ENCODE measurements around the gene CNTROB. TPM values are rescaled to one million over a fixed set of nuclear protein-coding genes. Genes with fewer than 3 reads are reported as not detected.

CNTROB gene
- total RNA-seq, 1 experiment from 2014 or later: 30.1 TPM

GRCh38 chr17:7950578-7950977 lies 18.6 kb downstream of the CNTROB start:
- Histone ChIP-seq H3K4ac (ENCODE audit: low read depth, low read length) (no peak overlapping the region), H4K20me1 (ENCODE audit: control insufficient read depth, insufficient read depth, insufficient read length) (no peaks in the 10 kb centered on the region), H3K27me3 (ENCODE audit: insufficient read depth, low read length) (no peaks in the 10 kb centered on the region), H3K23ac (ENCODE audit: insufficient read length, low read depth, low read length) (no peak overlapping the region), H4K91ac (ENCODE audit: insufficient read length, low read depth, low read length) (no peak overlapping the region), H2BK20ac (ENCODE audit: low read depth, low read length, poor library complexity, severe bottlenecking) (no peak overlapping the region), H3K23me2 (ENCODE audit: insufficient read length, low read depth, low read length, poor library complexity, severe bottlenecking) (no peaks in the 10 kb centered on the region), H3K9me3 (ENCODE audit: control insufficient read depth, low read depth, low read length) (no peaks in the 10 kb centered on the region), H2BK15ac (ENCODE audit: low read depth, low read length) (no peak overlapping the region), H2BK12ac (ENCODE audit: insufficient read length, low read depth, low read length) (no peak overlapping the region), H3K27ac (ENCODE audit: insufficient read length, low read depth, low read length) (no peak overlapping the region), H3K18ac (ENCODE audit: insufficient read length, low read depth, low read length) (no peak overlapping the region), H3K79me1 (ENCODE audit: insufficient read depth, low read depth, low read length, poor library complexity, severe bottlenecking) (no peaks in the 10 kb centered on the region), H3K9ac (ENCODE audit: extremely low read depth, insufficient read length, low read length) (no peak overlapping the region), H4K5ac (ENCODE audit: insufficient read length, low read depth, low read length) (no peak overlapping the region), H3K4me2 (ENCODE audit: insufficient read depth, insufficient read length, low read length) (no peak overlapping the region), H2AK5ac (ENCODE audit: insufficient read length, low read length) (no peak overlapping the region), H3K79me2 (ENCODE audit: insufficient read depth, low read length) (no peaks in the 10 kb centered on the region), H2BK120ac (ENCODE audit: low read depth, low read length, poor library complexity, severe bottlenecking) (no peak overlapping the region), H3K56ac (ENCODE audit: insufficient read length, low read depth, low read length) (no peak overlapping the region), H3T11ph (ENCODE audit: low read length) (no peak overlapping the region), H3K4me1 (ENCODE audit: insufficient read depth, low read length) (no peaks in the 10 kb centered on the region), H2BK5ac (ENCODE audit: insufficient read length, low read length) (no peak overlapping the region), H4K8ac (replicated peaks; ENCODE audit: insufficient read length, low read depth, low read length) (no peak overlapping the region), H3K14ac (ENCODE audit: insufficient read depth, low read length) (no peak overlapping the region), H2AFZ (ENCODE audit: low read length) (no peak overlapping the region)
- no peak overlapping the region for H3K27ac Mint-ChIP-seq
- peaks cover 12 to 45% (median 39%) of the 10 kb centered on the region in 3 experiments; a peak in 6 of 7 replicates for H3K36me3 Mint-ChIP-seq (ENCODE audit: insufficient read depth in 1 of 3, low read depth in 3 of 3)
- TF ChIP-seq CTCF (conservative IDR thresholded peaks at IDR 0.05): no peak
- H3K4me3 Mint-ChIP-seq: no peak overlapping the region
- H3K9me3 Mint-ChIP-seq: no peaks in the 10 kb centered on the region
- WGBS (ENCODE audit: extremely low coverage, insufficient read length, low lambda C conversion rate): no CpG with 5 or more reads among the region's 3 CpGs
- no peaks in the 10 kb centered on the region; the same call in 1 of the 2 replicates for H3K27me3 Mint-ChIP-seq (ENCODE audit: low read depth)
- H3K4me1 Mint-ChIP-seq: peaks cover 0 to 6% of the 10 kb centered on the region in 2 experiments; a peak in 2 of 4 replicates
- DNase-seq: no peak

Measured in H9 (cell line).